Prostate gland (tissue), 2 donors: ENCODE measurements around the gene ZNF140.

Experiments used
- POLR2A ChIP-seq: fragments of 450-650 bp; IDR thresholded peaks from one replicate; pipeline ENCODE4 v1.6.1; 2016; ENCODE audit warnings: antibody characterized with exemption, mild to moderate bottlenecking
- TF ChIP-seq, protein P1 (sequence below), 4 experiments: fragments of 200-600 bp in 2 of 4; fragments of 450-650 bp in 2 of 4; sonication (generic) in 2 of 4; IDR thresholded peaks; 1 replicate in 3 of 4; 2 replicates in 1 of 4; pipeline ENCODE4 v1.5.1; 2016 to 2019; ENCODE audit warnings: antibody characterized with exemption in 4 of 4, mild to moderate bottlenecking in 2 of 4, moderate library complexity in 2 of 4

DNA sequence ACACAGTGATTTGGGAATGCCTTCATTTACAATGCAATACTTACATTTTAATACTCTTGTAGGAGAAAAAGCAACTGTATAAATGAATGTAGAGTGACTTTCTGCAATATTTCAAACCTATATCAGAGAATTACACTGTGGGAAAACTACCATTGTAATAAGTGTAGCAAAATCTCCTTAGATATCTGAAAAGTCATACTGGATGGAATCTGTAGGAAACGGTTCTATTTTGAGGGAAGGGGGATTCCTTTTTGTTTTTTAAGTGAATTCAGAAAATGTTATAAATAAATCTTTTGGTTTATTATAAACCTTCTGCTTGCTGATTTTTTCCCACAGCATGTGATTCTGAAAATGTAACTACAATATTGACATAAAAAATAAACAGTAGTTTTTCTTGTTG, 26.4 kb downstream of the ZNF140 start:
- TF ChIP-seq POLR2A = no peak
- TF ChIP-seq, protein P1, sequence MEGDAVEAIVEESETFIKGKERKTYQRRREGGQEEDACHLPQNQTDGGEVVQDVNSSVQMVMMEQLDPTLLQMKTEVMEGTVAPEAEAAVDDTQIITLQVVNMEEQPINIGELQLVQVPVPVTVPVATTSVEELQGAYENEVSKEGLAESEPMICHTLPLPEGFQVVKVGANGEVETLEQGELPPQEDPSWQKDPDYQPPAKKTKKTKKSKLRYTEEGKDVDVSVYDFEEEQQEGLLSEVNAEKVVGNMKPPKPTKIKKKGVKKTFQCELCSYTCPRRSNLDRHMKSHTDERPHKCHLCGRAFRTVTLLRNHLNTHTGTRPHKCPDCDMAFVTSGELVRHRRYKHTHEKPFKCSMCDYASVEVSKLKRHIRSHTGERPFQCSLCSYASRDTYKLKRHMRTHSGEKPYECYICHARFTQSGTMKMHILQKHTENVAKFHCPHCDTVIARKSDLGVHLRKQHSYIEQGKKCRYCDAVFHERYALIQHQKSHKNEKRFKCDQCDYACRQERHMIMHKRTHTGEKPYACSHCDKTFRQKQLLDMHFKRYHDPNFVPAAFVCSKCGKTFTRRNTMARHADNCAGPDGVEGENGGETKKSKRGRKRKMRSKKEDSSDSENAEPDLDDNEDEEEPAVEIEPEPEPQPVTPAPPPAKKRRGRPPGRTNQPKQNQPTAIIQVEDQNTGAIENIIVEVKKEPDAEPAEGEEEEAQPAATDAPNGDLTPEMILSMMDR (IDR thresholded peaks at IDR 0.05) = no peak
